Hindlimb muscle (tissue), 1 donor: Measurements from ENCODE around the gene PTPRM. TPM values are rescaled to one million over a fixed set of nuclear protein-coding genes. Genes with fewer than 3 reads are reported as not detected.

Source experiments
- DNase-seq: peaks from one replicate; pipeline ENCODE4 v3.0.0-alpha.2; 2013
- polyA plus RNA-seq: library from polyadenylated mRNA; unstranded; fragments of 120-200 nt; gene quantifications from one replicate; pipeline ENCODE4 v1.2.1, GENCODE V29; 2013; ENCODE audit not compliant: insufficient read length

PTPRM gene
- polyA plus RNA-seq, 1 donor = 80.2 TPM

DNA sequence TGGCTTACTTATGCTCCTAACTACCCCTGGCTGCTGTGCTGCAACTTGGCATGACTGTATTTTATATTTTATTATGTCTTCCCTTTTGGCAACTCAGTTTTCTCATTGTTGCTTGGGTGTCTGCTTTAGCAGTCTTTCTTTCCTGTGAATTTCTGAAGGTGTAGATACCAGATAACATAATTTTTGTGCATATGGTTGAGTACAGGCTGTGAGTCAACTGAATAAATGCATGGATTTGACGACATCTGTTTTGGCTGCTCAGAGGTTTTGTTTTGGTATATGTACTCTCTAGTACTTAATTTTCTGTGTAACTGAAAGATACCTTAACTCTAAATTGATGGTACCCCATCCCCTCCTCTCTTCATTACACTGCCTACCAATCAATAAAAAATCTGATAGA lies 303.1 kb downstream of the PTPRM start:
- no peak for DNase-seq

DNA sequence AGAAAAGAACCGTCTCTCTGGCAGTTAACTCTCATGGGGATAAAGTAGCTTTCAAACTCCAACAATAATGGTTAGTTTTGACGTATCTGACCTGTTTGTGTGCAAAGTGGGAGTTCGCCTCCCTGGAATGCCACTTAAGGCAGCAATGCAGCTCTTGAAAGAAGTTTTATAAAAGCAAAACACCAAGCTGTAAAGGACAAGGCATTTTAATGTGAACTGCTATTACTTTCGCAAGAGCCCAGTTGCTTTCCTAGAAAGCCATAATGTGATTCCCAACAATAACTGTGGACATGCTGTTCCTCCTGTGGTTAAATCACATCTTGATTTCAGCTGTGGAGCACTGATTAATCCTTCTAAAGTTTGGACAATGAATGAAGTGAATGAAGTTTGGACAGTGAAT lies 303.7 kb downstream of the PTPRM start:
- DNase-seq = no peak

DNA sequence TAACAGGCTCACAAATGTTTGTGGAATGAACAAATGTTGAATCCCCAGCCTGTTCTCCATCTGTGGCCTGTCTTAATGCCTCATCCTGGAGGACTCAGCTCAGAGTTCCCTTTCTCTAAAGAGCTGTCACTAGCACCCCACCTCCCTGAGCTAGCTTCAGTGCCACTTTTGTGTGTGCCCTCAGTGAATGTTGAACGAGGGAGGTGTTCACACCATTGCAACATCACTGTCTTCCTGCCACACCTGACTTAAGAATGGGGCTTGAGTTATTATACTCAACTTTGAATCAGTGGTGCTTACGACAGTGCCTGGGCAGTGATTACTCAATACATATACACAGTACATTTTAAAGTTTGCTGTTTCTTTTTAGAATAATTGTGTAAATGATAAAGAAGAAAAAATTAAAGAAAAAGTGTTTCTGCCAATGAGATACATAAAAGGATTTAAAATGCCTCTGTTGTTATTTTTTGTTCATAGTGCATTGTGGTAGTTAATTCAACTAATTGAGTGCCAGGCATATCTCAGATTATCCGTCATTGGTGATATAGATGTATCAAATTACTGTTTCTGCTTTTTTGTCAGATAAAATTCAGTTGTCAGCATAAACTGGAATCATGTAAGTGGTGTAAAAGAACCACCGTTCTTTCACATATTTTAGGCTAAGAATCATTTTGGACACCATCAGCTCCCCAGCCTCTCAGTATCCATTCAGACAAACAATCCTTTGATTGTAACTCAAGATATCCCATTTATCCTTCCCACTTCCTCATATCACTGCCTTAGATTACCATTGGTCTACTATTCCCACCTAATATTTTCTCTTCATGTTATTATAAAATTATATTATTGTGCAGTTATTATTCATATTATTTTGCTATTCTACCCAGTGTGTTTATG lies 304.7 kb downstream of the PTPRM start:
- DNase-seq = no peak

- no peak for DNase-seq
Observed at GRCh38 chr18:7872569-7872968, 305.5 kb downstream of the PTPRM start.

DNA sequence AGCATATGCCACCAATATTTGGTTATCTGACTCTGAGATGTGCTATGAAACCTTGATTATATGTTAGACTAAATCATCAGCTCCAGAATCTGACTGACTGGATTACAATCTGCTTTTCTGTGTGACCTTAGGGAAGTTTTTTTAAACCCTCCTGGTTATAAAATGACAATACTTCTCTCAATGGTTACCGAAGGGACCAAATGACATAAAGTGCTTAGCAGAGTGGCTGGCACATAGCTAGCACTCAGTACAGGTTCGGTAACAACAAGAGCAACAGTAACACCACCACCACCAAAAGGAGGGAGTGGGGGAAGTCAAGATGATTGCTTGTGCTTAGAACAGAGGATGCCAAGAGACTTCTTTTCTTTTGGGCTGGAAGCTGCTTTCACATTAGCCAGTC lies 306.2 kb downstream of the PTPRM start:
- no peak for DNase-seq

DNA sequence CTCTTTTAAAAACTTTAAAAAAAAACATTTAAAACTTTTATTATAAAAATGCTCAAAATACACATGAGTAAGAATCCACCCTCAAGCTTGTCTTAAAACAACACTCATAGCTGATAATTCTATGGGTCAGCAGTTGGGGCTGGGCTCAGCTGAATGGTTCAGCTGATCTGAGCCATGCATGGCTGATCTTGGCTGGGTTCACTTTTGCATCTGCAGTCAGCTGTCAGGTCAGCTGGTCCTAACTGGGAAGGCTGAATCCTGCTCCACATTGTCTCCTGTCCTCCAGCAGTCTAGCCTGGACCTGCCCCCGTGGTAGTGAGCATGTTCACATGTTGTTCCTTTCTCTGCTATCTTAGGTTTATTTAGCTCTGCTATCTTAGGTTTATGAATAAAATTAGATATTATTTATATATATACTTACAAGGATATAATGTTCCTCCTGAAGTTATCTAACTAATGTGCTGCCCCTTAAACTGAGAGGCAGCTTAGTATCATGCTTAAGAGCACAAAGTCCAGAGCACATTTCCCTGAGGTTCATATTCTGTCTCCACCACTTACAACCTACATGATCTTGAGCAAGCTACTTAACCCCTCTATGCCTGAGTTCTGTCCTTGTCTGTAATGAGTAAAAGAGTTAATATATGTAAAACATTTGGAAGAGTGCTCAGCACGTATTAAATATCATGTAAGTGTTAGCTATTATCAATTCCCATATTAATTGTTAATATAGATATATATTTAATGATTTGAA lies 309.4 kb downstream of the PTPRM start:
- DNase-seq = no peak

- DNase-seq = no peak
Observed at GRCh38 chr18:7877609-7878008, 310.5 kb downstream of the PTPRM start.

GRCh38 chr18:7878265-7879211 lies 311.4 kb downstream of the PTPRM start:
- no peak for DNase-seq

DNA sequence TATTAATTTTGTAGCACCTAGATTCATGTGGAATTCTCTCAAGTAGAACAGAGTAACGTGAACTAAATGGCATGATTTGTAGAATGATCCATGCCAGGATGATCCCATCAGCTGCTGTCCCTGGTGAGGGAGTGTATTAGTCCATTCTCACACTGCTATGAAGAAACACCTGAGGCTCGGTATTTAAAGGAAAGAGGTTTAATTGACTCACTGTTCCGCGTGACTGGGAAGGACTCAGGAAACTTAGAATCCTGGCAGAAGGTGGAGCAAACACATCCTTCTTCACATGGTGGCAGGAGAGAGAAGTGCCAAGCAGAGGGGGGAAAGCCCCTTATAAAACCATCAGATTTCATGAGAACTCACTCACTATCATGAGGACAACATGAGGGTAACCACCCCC lies 312.6 kb downstream of the PTPRM start:
- DNase-seq = no peak

GRCh38 chr18:7885865-7886264 lies 318.7 kb downstream of the PTPRM start:
- DNase-seq = no peak

DNA sequence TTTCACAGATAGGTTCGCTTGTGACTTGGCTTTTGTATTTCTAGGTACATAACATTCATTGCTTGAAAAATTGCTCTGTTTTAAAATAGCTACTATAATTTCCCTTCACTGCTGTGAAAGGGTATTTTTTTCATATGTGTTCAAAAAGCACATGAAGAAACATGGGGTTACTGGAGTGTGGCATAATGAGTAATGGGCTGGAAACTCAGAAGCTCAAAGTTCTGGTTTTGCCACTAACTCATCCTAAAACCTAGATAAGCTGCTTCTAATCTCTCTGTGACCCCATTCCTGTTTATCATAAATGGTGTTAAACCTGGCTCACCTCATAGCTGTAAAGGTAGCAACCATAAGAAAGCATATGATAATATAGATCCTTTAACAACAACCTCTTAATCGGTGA lies 319.3 kb downstream of the PTPRM start:
- DNase-seq = no peak

DNA sequence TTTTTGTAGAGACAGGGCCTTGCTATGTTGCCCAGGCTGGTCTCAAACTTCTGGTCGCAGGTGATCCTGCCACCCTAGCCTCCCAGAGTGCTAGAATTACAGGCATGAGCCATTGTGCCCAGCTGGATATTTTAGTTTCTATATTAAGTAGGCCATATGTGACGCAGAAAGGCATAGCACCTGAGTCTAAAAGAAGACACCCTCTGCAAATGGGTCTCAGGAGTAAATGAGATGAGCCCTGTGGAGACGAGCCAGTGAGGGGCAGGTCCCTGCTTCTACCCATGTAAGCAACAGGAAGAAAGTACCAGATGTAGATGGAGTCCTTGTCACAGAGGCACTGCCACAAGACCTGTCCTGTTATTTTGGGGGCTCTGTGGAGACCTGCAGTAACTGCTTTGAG lies 322.4 kb downstream of the PTPRM start:
- no peak for DNase-seq

GRCh38 chr18:7890075-7890474 lies 323.0 kb downstream of the PTPRM start:
- DNase-seq = peak; percentile 52

DNA sequence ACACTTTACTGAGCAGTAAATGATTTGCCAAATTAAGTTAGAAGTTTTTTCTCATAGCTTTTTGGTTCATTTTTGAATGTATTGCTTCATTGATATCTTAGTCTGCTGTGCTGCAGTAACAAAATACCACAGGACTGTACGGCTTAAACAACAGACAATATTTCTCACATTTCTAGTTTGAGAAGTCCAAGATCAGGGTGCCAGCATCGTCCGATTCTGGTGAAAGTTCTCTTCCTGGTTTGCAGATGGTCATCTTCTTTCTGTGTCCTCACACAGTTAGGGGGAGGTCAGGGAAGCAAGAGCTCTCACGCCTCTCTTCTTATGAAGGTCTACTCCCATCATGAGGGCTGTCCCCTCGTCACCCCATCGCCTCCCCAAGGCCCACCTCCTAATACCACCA lies 325.4 kb downstream of the PTPRM start:
- no peak for DNase-seq

DNA sequence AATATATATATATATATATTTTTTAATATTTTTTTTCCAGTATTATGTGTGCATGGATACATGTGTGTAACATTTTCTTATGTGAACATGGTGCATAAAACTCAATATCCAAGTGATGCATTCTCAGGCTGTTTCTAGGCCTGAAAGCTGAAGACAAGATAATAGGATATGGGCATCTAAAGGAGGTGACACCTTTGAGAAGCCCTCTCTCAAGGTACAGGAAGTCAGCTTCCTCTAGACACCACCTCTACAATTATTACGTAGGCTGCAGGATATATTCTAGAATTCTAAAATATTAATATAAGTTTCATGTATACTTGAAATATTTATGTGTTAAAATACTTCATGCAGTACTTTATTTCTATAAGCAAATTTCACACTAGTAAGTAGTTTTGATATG lies 327.5 kb downstream of the PTPRM start:
- DNase-seq = no peak

- DNase-seq = no peak
Observed at GRCh38 chr18:7895346-7895745, 328.2 kb downstream of the PTPRM start.

DNA sequence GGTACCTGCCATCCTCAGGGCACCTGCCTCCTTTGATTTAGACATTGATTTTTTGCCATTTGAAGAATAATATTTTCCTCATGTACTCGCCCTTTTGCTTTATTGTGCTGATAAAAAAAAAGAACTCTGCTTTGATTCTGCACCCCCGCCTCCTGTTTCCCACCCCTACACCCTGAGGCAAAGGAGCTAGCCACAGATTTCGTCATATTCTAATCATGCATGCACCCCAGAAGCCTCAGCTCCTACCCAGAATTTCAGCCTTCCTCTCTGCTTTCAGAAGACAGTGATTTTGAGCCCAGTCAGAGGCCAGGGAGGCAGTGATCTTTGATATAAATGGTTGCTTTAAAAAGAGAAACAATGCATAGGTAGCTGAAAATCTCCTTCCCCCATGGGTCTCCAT lies 329.0 kb downstream of the PTPRM start:
- no peak for DNase-seq

DNA sequence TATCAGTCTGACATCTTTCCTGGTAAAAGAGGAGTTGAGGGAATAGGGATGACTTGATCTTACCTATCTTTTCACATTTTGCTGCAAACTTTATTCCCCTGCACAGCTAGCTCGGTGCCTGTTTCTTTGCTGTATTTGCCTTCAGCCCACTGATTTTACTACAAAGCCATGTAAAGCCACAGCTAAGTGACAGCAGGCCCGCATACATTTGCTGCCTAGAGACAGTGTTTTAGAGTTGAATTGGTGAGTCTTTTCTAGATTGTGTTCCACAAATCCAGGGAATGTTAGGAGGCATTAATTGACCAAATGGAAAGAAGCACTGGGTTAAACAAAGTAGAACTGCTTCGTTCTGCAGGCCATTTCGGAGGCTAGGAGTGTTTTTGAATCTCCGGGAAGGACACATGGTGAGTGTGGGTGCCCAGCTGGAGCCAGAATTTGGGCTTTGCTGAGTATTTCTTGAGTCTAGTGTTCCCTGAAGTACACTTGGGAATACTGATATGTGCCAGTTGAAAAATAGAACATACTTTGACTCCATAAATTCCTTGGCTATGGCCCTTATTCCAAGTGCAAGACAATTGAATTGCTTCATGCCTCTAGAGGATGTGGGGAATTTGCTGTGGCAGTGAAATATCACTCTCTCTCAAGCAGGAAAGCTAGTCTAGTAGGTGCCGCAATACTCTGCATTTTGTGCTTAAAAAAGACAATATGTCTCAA lies 329.8 kb downstream of the PTPRM start:
- no peak for DNase-seq

GRCh38 chr18:7898181-7898580 lies 331.1 kb downstream of the PTPRM start:
- no peak for DNase-seq

DNA sequence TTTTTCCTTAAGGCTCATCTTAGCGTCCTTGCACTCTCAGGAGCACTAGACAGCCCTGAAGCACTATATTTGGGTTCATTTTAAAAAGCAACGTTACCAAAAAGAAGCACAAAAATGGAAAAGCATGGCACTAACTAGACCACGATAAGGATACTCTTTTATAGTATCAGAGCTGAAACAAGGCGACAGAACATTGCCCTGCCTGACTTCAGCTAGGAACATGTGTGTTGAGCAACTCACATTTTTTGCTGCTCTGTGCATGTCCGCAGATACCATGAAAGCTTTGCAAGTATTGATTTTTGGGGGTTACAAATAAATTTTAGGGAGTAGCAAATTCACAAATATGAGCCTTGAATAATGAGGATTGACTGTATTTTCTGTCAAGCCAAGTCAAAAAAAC lies 332.0 kb downstream of the PTPRM start:
- DNase-seq = no peak

DNA sequence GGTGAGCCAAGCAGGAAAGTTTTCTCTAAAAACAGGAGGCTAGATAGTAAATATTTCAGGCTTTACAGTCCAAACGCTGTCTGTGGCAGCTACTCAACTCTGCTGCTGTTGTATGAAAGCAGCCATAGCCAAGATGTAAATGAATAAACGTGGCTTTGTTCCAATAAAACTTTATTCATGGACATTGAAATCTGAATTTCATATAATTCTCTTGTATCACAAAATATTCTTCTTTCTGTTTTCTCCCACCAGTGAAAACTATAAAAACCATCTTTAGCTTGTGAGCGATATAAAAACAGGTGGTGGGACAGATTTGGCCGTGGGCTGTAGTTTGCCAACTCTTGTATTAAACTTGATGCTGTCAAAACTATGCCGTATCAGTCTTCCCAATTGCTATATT lies 333.0 kb downstream of the PTPRM start:
- no peak for DNase-seq

GRCh38 chr18:7901657-7902056 lies 334.5 kb downstream of the PTPRM start:
- no peak for DNase-seq
